ENCODE data around the gene GCSAML. TPM values are rescaled to one million over a fixed set of nuclear protein-coding genes. Genes with fewer than 3 reads are reported as not detected.
"Not testable (repeated sequence)": the region's sequence is repeated elsewhere in the genome, so short reads cannot be mapped to it uniquely, and the experiment has no call there.

The GCSAML gene
- not detected in 2 replicates for total RNA-seq (2014; rRNA removed; shearing (Covaris generic))

GRCh38 chr1:247548769-247549182 lies at the start of gene GCSAML:
Gene GCSAML (plus strand): TSS chr1:247549134. CDS start chr1:247549192, 58 bp downstream.
- Histone ChIP-seq H3K36me3 (replicated peaks; ENCODE audit: control insufficient read depth, insufficient read depth, low read length) (no peaks in the 10 kb centered on the region), H3K27me3 (ENCODE audit: control insufficient read depth, insufficient read depth, low read length) (no peaks in the 10 kb centered on the region), H3K4me3 (ENCODE audit: insufficient read depth, low read depth, low read length) (no peak within 1 kb of the TSS)
- no peak for DNase-seq

GRCh38 chr1:247500865-247501264 lies 48.1 kb upstream of the GCSAML start:
- no peaks in the 10 kb centered on the region for H3K36me3 ChIP-seq (replicated peaks; ENCODE audit: control insufficient read depth, insufficient read depth, low read length)
- no peak overlapping the region for H3K4me3 ChIP-seq (ENCODE audit: insufficient read depth, low read depth, low read length)
- H3K27me3 ChIP-seq (ENCODE audit: control insufficient read depth, insufficient read depth, low read length) = no peaks in the 10 kb centered on the region
- no peak for DNase-seq

- H3K4me3 ChIP-seq (ENCODE audit: insufficient read depth, low read depth, low read length) = no peak overlapping the region
- no peaks in the 10 kb centered on the region for H3K36me3 ChIP-seq (replicated peaks; ENCODE audit: control insufficient read depth, insufficient read depth, low read length)
- no peaks in the 10 kb centered on the region for H3K27me3 ChIP-seq (ENCODE audit: control insufficient read depth, insufficient read depth, low read length)
- no peak for DNase-seq
Measured at GRCh38 chr1:247506831-247507230, 42.1 kb upstream of the GCSAML start.

- no peaks in the 10 kb centered on the region for H3K27me3 ChIP-seq (ENCODE audit: control insufficient read depth, insufficient read depth, low read length)
- no peak overlapping the region for H3K4me3 ChIP-seq (ENCODE audit: insufficient read depth, low read depth, low read length)
- peak; percentile 28 for DNase-seq
- no peaks in the 10 kb centered on the region for H3K36me3 ChIP-seq (replicated peaks; ENCODE audit: control insufficient read depth, insufficient read depth, low read length)
Measured at GRCh38 chr1:247517795-247518612, 30.9 kb upstream of the GCSAML start.

GRCh38 chr1:247518613-247518891 lies 30.4 kb upstream of the GCSAML start:
- Histone ChIP-seq H3K4me3 (ENCODE audit: insufficient read depth, low read depth, low read length) (no peak overlapping the region), H3K36me3 (replicated peaks; ENCODE audit: control insufficient read depth, insufficient read depth, low read length) (no peaks in the 10 kb centered on the region), H3K27me3 (ENCODE audit: control insufficient read depth, insufficient read depth, low read length) (no peaks in the 10 kb centered on the region)
- no peak for DNase-seq

- not testable (repeated sequence) for H3K4me3 ChIP-seq (ENCODE audit: insufficient read depth, low read depth, low read length); H3K36me3 ChIP-seq (replicated peaks; ENCODE audit: control insufficient read depth, insufficient read depth, low read length); DNase-seq; H3K27me3 ChIP-seq (ENCODE audit: control insufficient read depth, insufficient read depth, low read length)
Measured at GRCh38 chr1:247521886-247522285, 27.0 kb upstream of the GCSAML start.

GRCh38 chr1:247528812-247529474 lies 20.0 kb upstream of the GCSAML start:
- Histone ChIP-seq H3K27me3 (ENCODE audit: control insufficient read depth, insufficient read depth, low read length) (no peaks in the 10 kb centered on the region), H3K4me3 (ENCODE audit: insufficient read depth, low read depth, low read length) (no peak overlapping the region), H3K36me3 (replicated peaks; ENCODE audit: control insufficient read depth, insufficient read depth, low read length) (no peaks in the 10 kb centered on the region)
- DNase-seq = no peak

GRCh38 chr1:247529771-247530355 lies 19.1 kb upstream of the GCSAML start:
- Histone ChIP-seq H3K27me3 (ENCODE audit: control insufficient read depth, insufficient read depth, low read length) (no peaks in the 10 kb centered on the region), H3K36me3 (replicated peaks; ENCODE audit: control insufficient read depth, insufficient read depth, low read length) (no peaks in the 10 kb centered on the region), H3K4me3 (ENCODE audit: insufficient read depth, low read depth, low read length) (no peak overlapping the region)
- DNase-seq = no peak

- peak; percentile 25 for DNase-seq
- Histone ChIP-seq H3K36me3 (replicated peaks; ENCODE audit: control insufficient read depth, insufficient read depth, low read length) (no peaks in the 10 kb centered on the region), H3K4me3 (ENCODE audit: insufficient read depth, low read depth, low read length) (no peak overlapping the region), H3K27me3 (ENCODE audit: control insufficient read depth, insufficient read depth, low read length) (no peaks in the 10 kb centered on the region)
Measured at GRCh38 chr1:247530785-247531184, 18.1 kb upstream of the GCSAML start.

GRCh38 chr1:247531937-247532336 lies 17.0 kb upstream of the GCSAML start:
- Histone ChIP-seq H3K4me3 (ENCODE audit: insufficient read depth, low read depth, low read length) (no peak overlapping the region), H3K27me3 (ENCODE audit: control insufficient read depth, insufficient read depth, low read length) (no peaks in the 10 kb centered on the region), H3K36me3 (replicated peaks; ENCODE audit: control insufficient read depth, insufficient read depth, low read length) (no peaks in the 10 kb centered on the region)
- DNase-seq = peak; percentile 47

GRCh38 chr1:247535402-247535801 lies 13.5 kb upstream of the GCSAML start:
- no peak for DNase-seq
- H3K4me3 ChIP-seq (ENCODE audit: insufficient read depth, low read depth, low read length) = no peak overlapping the region
- no peaks in the 10 kb centered on the region for H3K36me3 ChIP-seq (replicated peaks; ENCODE audit: control insufficient read depth, insufficient read depth, low read length)
- no peaks in the 10 kb centered on the region for H3K27me3 ChIP-seq (ENCODE audit: control insufficient read depth, insufficient read depth, low read length)

- Histone ChIP-seq H3K27me3 (ENCODE audit: control insufficient read depth, insufficient read depth, low read length) (no peaks in the 10 kb centered on the region), H3K36me3 (replicated peaks; ENCODE audit: control insufficient read depth, insufficient read depth, low read length) (no peaks in the 10 kb centered on the region), H3K4me3 (ENCODE audit: insufficient read depth, low read depth, low read length) (no peak within 1 kb of the TSS)
- no peak for DNase-seq
Measured at GRCh38 chr1:247536340-247536739, 12.6 kb upstream of the GCSAML start, which contains the start of gene OR2C3. Gene OR2C3 (minus strand): TSS chr1:247536440. CDS start chr1:247532511, 3,929 bp downstream.

GRCh38 chr1:247538561-247538960 lies 10.4 kb upstream of the GCSAML start:
- no peak for DNase-seq
- H3K27me3 ChIP-seq (ENCODE audit: control insufficient read depth, insufficient read depth, low read length) = no peaks in the 10 kb centered on the region
- no peak overlapping the region for H3K4me3 ChIP-seq (ENCODE audit: insufficient read depth, low read depth, low read length)
- no peaks in the 10 kb centered on the region for H3K36me3 ChIP-seq (replicated peaks; ENCODE audit: control insufficient read depth, insufficient read depth, low read length)

- DNase-seq = no peak
- Histone ChIP-seq H3K36me3 (replicated peaks; ENCODE audit: control insufficient read depth, insufficient read depth, low read length) (no peaks in the 10 kb centered on the region), H3K27me3 (ENCODE audit: control insufficient read depth, insufficient read depth, low read length) (no peaks in the 10 kb centered on the region), H3K4me3 (ENCODE audit: insufficient read depth, low read depth, low read length) (no peak overlapping the region)
Measured at GRCh38 chr1:247539215-247539614, 9.7 kb upstream of the GCSAML start.

- no peaks in the 10 kb centered on the region for H3K36me3 ChIP-seq (replicated peaks; ENCODE audit: control insufficient read depth, insufficient read depth, low read length)
- no peaks in the 10 kb centered on the region for H3K27me3 ChIP-seq (ENCODE audit: control insufficient read depth, insufficient read depth, low read length)
Measured at GRCh38 chr1:247540581-247540980, 8.4 kb upstream of the GCSAML start.

More at GRCh38 chr1:247540581-247540980, 8.4 kb upstream of the GCSAML start:
- no peak for DNase-seq
- H3K4me3 ChIP-seq (ENCODE audit: insufficient read depth, low read depth, low read length) = no peak overlapping the region

Data from H7 (cell line).